ENCODE data around the gene SAFB2. TPM values are rescaled to one million over a fixed set of nuclear protein-coding genes. Genes with fewer than 3 reads are reported as not detected.

The SAFB2 gene
- total RNA-seq, 2 donors from 2014 or later: 55.1 to 80.6 TPM

- Histone ChIP-seq H3K9me3 (peaks cover under 1% of the 10 kb centered on the region), H3K27me3 (replicated peaks; ENCODE audit: insufficient read depth) (no peaks in the 10 kb centered on the region), H3K4me3 (no peak overlapping the region), H3K27ac (no peak overlapping the region), H3K4me1 (ENCODE audit: control insufficient read depth in 1 of 2, low read depth in 2 of 2) (peaks cover 6 to 8% of the 10 kb centered on the region in 2 donors), H3K36me3 (no peaks in the 10 kb centered on the region)
- DNase-seq (ENCODE audit: low spot score) (no peak), ATAC-seq (ENCODE audit: insufficient number of reproducible peaks, low FRiP score, low read depth) (no peak)
- no peak for TF ChIP-seq CTCF (IDR thresholded peaks at IDR 0.05)
Observed at GRCh38 chr19:5540208-5540607, 82.4 kb downstream of the SAFB2 start.

- H3K4me3 ChIP-seq: no peak overlapping the region
- ATAC-seq (ENCODE audit: insufficient number of reproducible peaks, low FRiP score, low read depth) (no peak), DNase-seq (ENCODE audit: low spot score) (no peak)
- no peaks in the 10 kb centered on the region for H3K36me3 ChIP-seq
- no peaks in the 10 kb centered on the region for H3K27me3 ChIP-seq (replicated peaks; ENCODE audit: insufficient read depth)
- no peak for TF ChIP-seq CTCF (IDR thresholded peaks at IDR 0.05)
- H3K4me1 ChIP-seq (ENCODE audit: control insufficient read depth in 1 of 2, low read depth in 2 of 2): peaks cover 6 to 8% of the 10 kb centered on the region in 2 donors
- H3K9me3 ChIP-seq: peaks cover 14% of the 10 kb centered on the region
- H3K27ac ChIP-seq: no peak overlapping the region
Observed at GRCh38 chr19:5537870-5538269, 84.7 kb downstream of the SAFB2 start.

Other genes starting within 250 kb of the SAFB2 start
- not detected for gene ZNRF4, start 167.4 kb downstream of the SAFB2 start, total RNA-seq
- gene TINCR, start 54.8 kb downstream of the SAFB2 start, total RNA-seq: 1 to 10 TPM in 1 of 2 donors, under 1 TPM in 1; 0.56 to 2.0 TPM
- gene SAFB, start 307 bp upstream of the SAFB2 start, total RNA-seq: 100 to 1,000 TPM in 1 of 2 donors, 10 to 100 TPM in 1; 28.6 to 101 TPM
- gene MICOS13, start 57.7 kb upstream of the SAFB2 start, total RNA-seq: 10 to 100 TPM; 16.9 to 43.7 TPM
- gene HSD11B1L, start 58.3 kb upstream of the SAFB2 start, total RNA-seq: 10 to 100 TPM in 1 of 2 donors, 1 to 10 TPM in 1; 7.5 to 11.6 TPM
- gene RPL36, start 67.5 kb upstream of the SAFB2 start, total RNA-seq: 100 to 1,000 TPM; 274 to 397 TPM
- gene LONP1, start 97.4 kb upstream of the SAFB2 start, total RNA-seq: 10 to 100 TPM; 52.8 to 82.8 TPM
- gene CATSPERD, start 97.9 kb upstream of the SAFB2 start, total RNA-seq: under 1 TPM in 1 of 2 donors, not detected in 1; 0.41 TPM
- gene PRR22, start 162.0 kb upstream of the SAFB2 start, total RNA-seq: 1 to 10 TPM; 1.1 to 1.3 TPM
- 10 to 100 TPM; 16.2 to 33.9 TPM for gene DUS3L, start 168.4 kb upstream of the SAFB2 start, total RNA-seq
- not detected for gene NRTN, start 182.3 kb upstream of the SAFB2 start, total RNA-seq
- gene FUT6, start 216.9 kb upstream of the SAFB2 start, total RNA-seq: not detected
- not detected for gene FUT3, start 228.7 kb upstream of the SAFB2 start, total RNA-seq
- not detected for gene FUT5, start 247.8 kb upstream of the SAFB2 start, total RNA-seq